HAP-1 (cell line): ENCODE data around the gene KRCC1.

Experiments used
- DNase-seq, 2 experiments: peaks; one replicate each; pipeline ENCODE4 v3.0.0-alpha.2; 2016 to 2020; ENCODE audit warnings: low spot score in 2 of 2
- H3K27me3 ChIP-seq: fragments of 250-450 bp; sonication (Bioruptor Pico); 2 replicates; pipeline ENCODE4 v1.5.1; 2020; ENCODE audit warnings: low read depth, mild to moderate bottlenecking, moderate library complexity
- H3K36me3 ChIP-seq: fragments of 250-450 bp; sonication (Bioruptor Pico); replicated peaks from 2 replicates; pipeline ENCODE4 v1.5.1; 2020; ENCODE audit warnings: mild to moderate bottlenecking
- H3K4me1 ChIP-seq: fragments of 250-450 bp; sonication (Bioruptor Pico); 2 replicates; pipeline ENCODE4 v1.5.1; 2020; ENCODE audit warnings: mild to moderate bottlenecking
- H3K4me3 ChIP-seq: fragments of 250-450 bp; sonication (Bioruptor Pico); 2 replicates; pipeline ENCODE4 v1.5.1; 2020; ENCODE audit warnings: mild to moderate bottlenecking, moderate library complexity
- H3K9me3 ChIP-seq: fragments of 250-450 bp; sonication (Bioruptor Pico); 2 replicates; pipeline ENCODE4 v1.5.1; 2020; ENCODE audit warnings: mild to moderate bottlenecking, moderate library complexity
- in situ Hi-C: fragments of 300-500 bp; cut with MboI; formaldehyde crosslinking; loops from 3 replicates; pipeline ENCODE4 v1.14.3; 2020; ENCODE audit warnings: low sequenced_read_pairs, inconsistent platforms, mixed read lengths

The KRCC1 gene

DNA sequence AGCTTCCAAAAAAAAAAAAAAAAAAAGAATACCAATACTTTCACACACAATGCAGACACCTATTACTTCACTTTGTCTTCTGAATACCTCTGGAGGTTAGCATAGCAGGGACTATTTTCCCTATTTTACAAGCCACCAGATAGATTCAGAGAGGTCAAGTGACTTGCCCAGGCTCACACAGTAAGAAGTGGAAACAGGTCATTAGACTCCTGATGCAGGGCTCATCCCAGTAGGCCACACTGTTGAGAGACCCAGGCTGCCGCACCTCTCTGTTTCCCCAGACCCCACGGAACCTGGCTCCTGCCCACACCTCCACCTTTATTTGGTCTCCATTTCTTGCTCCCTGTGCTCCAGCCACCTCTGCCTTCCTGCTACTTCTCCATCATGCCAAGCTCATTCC is 31.5 kb upstream of the KRCC1 start:
- no peak for DNase-seq
- in situ Hi-C loops, result no loop called here
- H3K36me3 ChIP-seq, result no peaks in the 10 kb centered on the region
- H3K27me3 ChIP-seq, result no peaks in the 10 kb centered on the region
- no peaks in the 10 kb centered on the region for H3K9me3 ChIP-seq
- no peaks in the 10 kb centered on the region for H3K4me1 ChIP-seq
- H3K4me3 ChIP-seq, result no peak overlapping the region

GRCh38 chr2:88086401-88086800 is 30.8 kb upstream of the KRCC1 start:
- Histone ChIP-seq H3K9me3 (no peaks in the 10 kb centered on the region), H3K36me3 (no peaks in the 10 kb centered on the region), H3K4me3 (no peak overlapping the region), H3K27me3 (no peaks in the 10 kb centered on the region), H3K4me1 (no peaks in the 10 kb centered on the region)
- in situ Hi-C loops, result no loop called here
- DNase-seq, result no peak

- Histone ChIP-seq H3K4me3 (no peak overlapping the region), H3K9me3 (no peaks in the 10 kb centered on the region), H3K27me3 (no peaks in the 10 kb centered on the region), H3K36me3 (no peaks in the 10 kb centered on the region), H3K4me1 (no peaks in the 10 kb centered on the region)
- DNase-seq, result no peak
- in situ Hi-C loops, result no loop called here
Measured at GRCh38 chr2:88085602-88086001, 30.0 kb upstream of the KRCC1 start.

DNA sequence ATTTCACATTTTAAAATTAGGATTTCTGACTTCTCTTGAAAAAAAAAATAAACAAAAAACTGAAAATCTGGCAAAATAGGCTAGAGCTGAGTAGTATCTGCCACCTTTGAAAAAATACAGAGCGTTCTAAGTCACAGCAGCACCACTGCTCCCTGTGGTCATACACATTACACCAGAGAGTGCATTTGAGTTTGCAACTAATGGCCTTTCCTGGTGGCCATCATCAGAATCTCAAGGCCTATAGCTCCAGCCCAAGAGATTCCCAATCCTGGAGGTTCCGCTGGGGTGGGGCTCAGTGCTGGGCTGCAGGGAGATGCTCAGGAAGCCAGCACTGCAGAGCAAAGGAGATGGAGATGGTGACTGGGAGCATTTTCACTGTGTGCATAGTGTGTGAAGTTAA is 29.5 kb upstream of the KRCC1 start:
- Histone ChIP-seq H3K36me3 (no peaks in the 10 kb centered on the region), H3K9me3 (no peaks in the 10 kb centered on the region), H3K27me3 (no peaks in the 10 kb centered on the region), H3K4me3 (no peak overlapping the region), H3K4me1 (no peaks in the 10 kb centered on the region)
- DNase-seq, result no peak
- in situ Hi-C loops, result no loop called here

GRCh38 chr2:88082781-88083180 is 27.2 kb upstream of the KRCC1 start:
- Histone ChIP-seq H3K27me3 (no peaks in the 10 kb centered on the region), H3K4me3 (no peak overlapping the region), H3K36me3 (no peaks in the 10 kb centered on the region), H3K9me3 (no peaks in the 10 kb centered on the region), H3K4me1 (no peaks in the 10 kb centered on the region)
- DNase-seq, result peak in 1 of 2 experiments; percentile 49
- in situ Hi-C loops, result no loop called here

DNA sequence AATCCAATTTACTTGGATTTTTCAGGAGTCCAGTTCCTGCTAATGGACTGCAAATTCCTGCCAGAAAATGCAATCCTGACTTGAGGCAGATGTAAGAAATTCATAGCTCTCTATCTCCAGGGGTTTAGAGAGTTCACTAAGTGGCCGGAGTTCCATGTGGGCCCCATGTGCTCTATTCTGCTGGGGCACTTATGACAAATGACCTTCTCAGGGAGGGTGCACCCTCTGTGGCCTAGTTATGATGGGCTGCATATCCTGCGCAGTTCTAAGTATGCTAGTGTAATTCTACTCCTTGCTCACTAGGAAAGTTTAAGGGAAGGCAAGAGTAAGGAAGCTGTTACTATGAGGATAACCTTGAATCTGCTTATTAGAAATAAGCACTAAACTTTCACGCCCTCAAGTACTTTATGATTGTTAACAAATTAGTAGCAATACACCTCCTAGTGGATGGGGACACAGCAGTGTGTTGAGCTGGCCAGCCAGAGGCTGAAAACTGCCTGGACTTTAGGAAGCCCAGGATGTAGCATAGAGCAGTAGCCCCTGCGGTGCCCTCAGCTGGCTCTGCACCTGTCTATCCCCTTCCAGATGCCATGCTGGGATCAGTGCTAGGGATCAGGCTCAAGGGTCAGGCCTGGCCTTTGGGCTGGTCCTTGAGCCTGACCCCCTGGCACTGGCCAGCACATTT is 26.5 kb upstream of the KRCC1 start:
- Histone ChIP-seq H3K4me3 (no peak overlapping the region), H3K36me3 (no peaks in the 10 kb centered on the region), H3K9me3 (no peaks in the 10 kb centered on the region), H3K27me3 (no peaks in the 10 kb centered on the region), H3K4me1 (no peaks in the 10 kb centered on the region)
- in situ Hi-C loops, result no loop called here
- no peak for DNase-seq

DNA sequence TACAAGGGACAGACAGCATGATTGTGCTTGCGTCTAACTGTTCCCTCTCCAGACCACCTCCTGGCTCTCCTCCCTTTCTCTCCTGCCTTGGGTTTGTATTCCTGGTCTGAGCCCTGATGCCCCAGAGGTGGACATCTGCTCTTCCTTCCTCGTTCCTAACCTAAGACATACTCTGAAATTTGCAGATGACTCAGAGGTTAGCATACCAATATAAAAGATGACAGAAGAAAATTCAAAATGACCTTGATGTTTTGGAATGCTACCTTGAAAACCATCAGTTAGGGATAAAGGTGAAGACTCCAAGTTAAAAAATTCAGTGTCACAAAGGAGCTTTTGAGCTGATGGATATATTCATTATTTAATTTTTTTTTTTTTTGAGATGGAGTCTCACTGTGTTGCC is 25.0 kb upstream of the KRCC1 start:
- Histone ChIP-seq H3K4me3 (no peak overlapping the region), H3K27me3 (no peaks in the 10 kb centered on the region), H3K9me3 (no peaks in the 10 kb centered on the region), H3K4me1 (no peaks in the 10 kb centered on the region), H3K36me3 (no peaks in the 10 kb centered on the region)
- DNase-seq, result no peak
- in situ Hi-C loops, result no loop called here

- in situ Hi-C loops, result no loop called here
- Histone ChIP-seq H3K36me3 (no peaks in the 10 kb centered on the region), H3K4me3 (no peak overlapping the region), H3K27me3 (no peaks in the 10 kb centered on the region), H3K4me1 (no peaks in the 10 kb centered on the region), H3K9me3 (no peaks in the 10 kb centered on the region)
- no peak for DNase-seq
Measured at GRCh38 chr2:88078643-88079172, 23.1 kb upstream of the KRCC1 start.

DNA sequence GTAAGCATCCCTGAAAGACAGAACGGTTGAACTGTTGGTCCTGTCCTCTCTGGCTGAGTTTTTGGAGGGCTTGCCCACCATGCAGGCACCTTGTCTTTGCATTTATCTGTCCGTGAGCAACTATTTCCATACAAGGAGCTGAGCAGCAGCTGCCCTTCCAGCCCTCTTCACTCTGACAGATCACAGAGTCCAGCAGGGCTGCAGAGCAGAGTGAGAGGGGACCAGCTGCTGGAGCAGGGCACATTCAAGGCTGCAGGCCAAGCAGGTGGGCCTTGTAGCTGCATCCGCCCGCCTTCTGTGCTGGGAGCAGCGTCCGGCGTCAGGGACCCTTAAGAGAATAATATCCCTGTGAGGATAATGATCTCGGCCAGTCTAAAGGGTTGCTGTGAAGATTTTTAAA is 21.5 kb upstream of the KRCC1 start:
- Histone ChIP-seq H3K27me3 (no peaks in the 10 kb centered on the region), H3K9me3 (no peaks in the 10 kb centered on the region), H3K4me1 (no peaks in the 10 kb centered on the region), H3K36me3 (no peaks in the 10 kb centered on the region), H3K4me3 (no peak overlapping the region)
- in situ Hi-C loops, result no loop called here
- no peak for DNase-seq

DNA sequence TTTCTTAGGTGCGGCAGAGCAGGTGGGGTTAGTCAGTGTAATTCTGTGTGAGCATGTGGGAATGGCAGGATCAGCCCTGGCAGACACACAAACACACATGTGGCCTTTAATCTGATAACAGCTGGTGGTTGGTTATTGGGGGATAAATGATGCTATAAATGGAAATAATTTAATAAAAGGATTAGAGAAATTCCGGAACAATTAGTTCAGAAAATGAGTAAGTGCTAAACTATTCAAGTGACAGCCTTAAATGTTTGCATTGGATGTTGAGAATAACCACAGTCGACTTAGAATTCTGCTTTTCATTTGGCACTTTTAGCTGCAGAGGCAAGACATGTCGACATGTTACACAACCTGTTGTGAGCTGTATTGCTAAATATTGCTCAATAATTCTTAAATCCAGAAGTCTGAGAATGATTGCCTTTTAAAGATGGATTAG is 19.3 kb upstream of the KRCC1 start:
- no peak overlapping the region for H3K4me3 ChIP-seq
- in situ Hi-C loops, result loop anchor here (25.0 kb wide), 1 partner anchor 387 kb away; the partner anchor contains the start of gene FOXI3
- no peaks in the 10 kb centered on the region for H3K27me3 ChIP-seq
- no peaks in the 10 kb centered on the region for H3K4me1 ChIP-seq
- DNase-seq, result no peak
- H3K9me3 ChIP-seq, result no peaks in the 10 kb centered on the region
- no peaks in the 10 kb centered on the region for H3K36me3 ChIP-seq

- Histone ChIP-seq H3K4me1 (no peaks in the 10 kb centered on the region), H3K9me3 (no peaks in the 10 kb centered on the region), H3K4me3 (no peak overlapping the region), H3K36me3 (no peaks in the 10 kb centered on the region), H3K27me3 (no peaks in the 10 kb centered on the region)
- DNase-seq, result no peak
- in situ Hi-C loops, result loop anchor here (25.0 kb wide), 1 partner anchor 388 kb away; the partner anchor contains the start of gene FOXI3
Measured at GRCh38 chr2:88074150-88074549, 18.6 kb upstream of the KRCC1 start.

DNA sequence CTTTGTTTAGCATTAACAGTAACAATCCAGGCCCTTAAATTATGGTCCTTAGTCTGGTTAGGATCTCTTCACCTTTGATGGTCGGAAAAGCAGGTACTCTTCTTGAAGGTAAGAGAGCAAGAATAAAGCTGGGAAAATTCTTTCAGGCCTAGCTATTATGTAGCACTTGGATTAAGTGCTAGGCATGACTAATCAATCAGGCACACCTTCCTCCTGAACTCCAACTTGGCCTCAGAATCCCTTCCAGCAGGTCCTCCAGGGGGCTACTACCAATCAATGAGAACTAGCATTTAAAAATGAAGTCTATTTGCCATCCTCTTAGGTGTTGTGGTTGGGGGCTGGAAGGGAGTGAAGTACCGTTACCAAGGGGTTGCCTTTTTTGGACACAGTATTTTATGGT is 15.8 kb upstream of the KRCC1 start:
- no peaks in the 10 kb centered on the region for H3K27me3 ChIP-seq
- no peaks in the 10 kb centered on the region for H3K9me3 ChIP-seq
- no peaks in the 10 kb centered on the region for H3K4me1 ChIP-seq
- in situ Hi-C loops, result loop anchor here (25.0 kb wide), 1 partner anchor 391 kb away; the partner anchor contains the start of gene FOXI3
- no peaks in the 10 kb centered on the region for H3K36me3 ChIP-seq
- H3K4me3 ChIP-seq, result no peak overlapping the region
- DNase-seq, result no peak

- Histone ChIP-seq H3K4me1 (no peaks in the 10 kb centered on the region), H3K36me3 (no peaks in the 10 kb centered on the region), H3K27me3 (no peaks in the 10 kb centered on the region), H3K9me3 (no peaks in the 10 kb centered on the region), H3K4me3 (no peak overlapping the region)
- in situ Hi-C loops, result loop anchor here (25.0 kb wide), 1 partner anchor 392 kb away; the partner anchor contains the start of gene FOXI3
- no peak for DNase-seq
Measured at GRCh38 chr2:88070055-88070454, 14.5 kb upstream of the KRCC1 start.

DNA sequence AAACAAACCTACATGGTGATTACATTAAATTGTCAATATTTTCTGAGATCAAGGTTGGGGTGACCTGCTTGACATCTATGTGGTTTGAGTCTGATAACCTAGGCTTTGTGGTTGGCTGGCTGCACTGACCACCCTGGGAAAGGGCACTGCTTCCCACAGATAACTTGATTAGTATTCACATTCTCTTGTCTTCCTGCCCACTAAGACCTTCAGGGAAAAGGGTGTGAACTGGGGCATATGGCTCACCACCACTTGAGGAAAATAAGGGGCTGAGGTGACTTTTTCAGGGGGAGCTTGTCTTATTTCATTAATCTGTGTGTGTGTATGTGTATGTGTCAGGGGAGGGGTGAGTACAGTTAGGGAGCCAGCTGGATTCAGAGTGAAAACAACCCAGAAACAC is 13.5 kb upstream of the KRCC1 start:
- no peaks in the 10 kb centered on the region for H3K4me1 ChIP-seq
- no peak for DNase-seq
- no peaks in the 10 kb centered on the region for H3K27me3 ChIP-seq
- no peaks in the 10 kb centered on the region for H3K36me3 ChIP-seq
- in situ Hi-C loops, result loop anchor here (25.0 kb wide), 1 partner anchor 393 kb away; the partner anchor contains the start of gene FOXI3
- H3K4me3 ChIP-seq, result no peak overlapping the region
- H3K9me3 ChIP-seq, result no peaks in the 10 kb centered on the region
